ENCODE measurements around the gene PRKCA. TPM values are rescaled to one million over a fixed set of nuclear protein-coding genes. Genes with fewer than 3 reads are reported as not detected.

PRKCA gene
- total and polyA plus RNA-seq, 10 of the 15 experiments (the other 5 are each of a cell fraction or from before 2014, with no cell fraction given) = 0.11 to 14.6 (median 0.72) TPM

- intact Hi-C loops (cut with micrococcal nuclease; ENCODE audit: unreplicated experiment) (no loop called here), in situ Hi-C loops (cut with MboI) (no loop called here)
- Histone ChIP-seq H2AFZ (ENCODE audit: control insufficient read depth, low read depth, low read length) (no peak overlapping the region), H3K27ac (ENCODE audit: control insufficient read depth, insufficient read depth) (no peak overlapping the region), H3K4me1 (ENCODE audit: control insufficient read depth, insufficient read depth, low read length) (no peaks in the 10 kb centered on the region), H3K4me3 (no peak overlapping the region), H3K9me3 (replicated peaks; ENCODE audit: control insufficient read depth, insufficient read depth, low read length) (no peaks in the 10 kb centered on the region), H3K4me2 (ENCODE audit: control insufficient read depth, insufficient read depth) (no peak overlapping the region), H3K36me3 (ENCODE audit: control insufficient read depth in 2 of 2, insufficient read depth in 2 of 2, low read length in 1 of 2) (no peaks in the 10 kb centered on the region), H3K9ac (ENCODE audit: control insufficient read depth, insufficient read depth, low read length) (no peak overlapping the region), H4K20me1 (ENCODE audit: control insufficient read depth, insufficient read depth) (no peaks in the 10 kb centered on the region), H3K79me2 (ENCODE audit: control insufficient read depth, insufficient read depth, low read length) (no peaks in the 10 kb centered on the region), H3K27me3 (replicated peaks in 1 of 2; ENCODE audit: control insufficient read depth in 2 of 2, insufficient read depth in 2 of 2, low read length in 1 of 2) (no peaks in the 10 kb centered on the region)
- FAIRE-seq (no peak), ATAC-seq (no peak), DNase-seq (ENCODE audit: low read depth, low spot score) (no peak)
- ChIA-PET SMC1A (ENCODE audit: uncharacterized antibody, unreplicated experiment) (interaction anchor here (2.5 kb wide), 1 partner anchor 10 kb away, joined by 11 read pairs; no protein-coding TSS in a partner anchor), POLR2A (no interaction called here), CTCF (no interaction called here), RAD21 (ENCODE audit: unreplicated experiment) (interaction anchor here (0.8 kb wide), 1 partner anchor 9 kb away, joined by 3 read pairs; no protein-coding TSS in a partner anchor)
- WGBS (ENCODE audit: insufficient coverage, insufficient replicate concordance, low lambda C conversion rate, missing lambda C conversion rate) = 19% methylated on average over 5 of the region's 5 CpGs
- TF ChIP-seq BRCA1 (IDR thresholded peaks at IDR 0.05; ENCODE audit: low read depth, low read length) (no peak), BACH1 (IDR thresholded peaks at IDR 0.05; ENCODE audit: borderline replicate concordance) (no peak), E2F4 (IDR thresholded peaks at IDR 0.05; ENCODE audit: low read depth, low read length) (no peak), JUNB (IDR thresholded peaks at IDR 0.05) (no peak), REST (IDR thresholded peaks at IDR 0.05; ENCODE audit: low read depth, low read length) (no peak), PAX5 (IDR thresholded peaks at IDR 0.05; ENCODE audit: borderline replicate concordance, low read depth, low read length) (no peak), SMAD5 (IDR thresholded peaks at IDR 0.05; ENCODE audit: low read depth) (no peak), ZBED1 (IDR thresholded peaks at IDR 0.05; ENCODE audit: borderline replicate concordance) (no peak), ETV6 (conservative IDR thresholded peaks at IDR 0.05 in 1 of 2, IDR thresholded peaks at IDR 0.05 in 1 of 2; ENCODE audit: borderline replicate concordance in 1 of 2, low read depth in 1 of 2) (no peak), ASH2L (IDR thresholded peaks at IDR 0.05; ENCODE audit: borderline replicate concordance, low read depth) (no peak), NFYA (IDR thresholded peaks at IDR 0.05; ENCODE audit: borderline replicate concordance, low read depth, low read length) (no peak), RBBP5 (conservative IDR thresholded peaks at IDR 0.05) (no peak), ZBTB33 (IDR thresholded peaks at IDR 0.05) (no peak), YY1 (IDR thresholded peaks at IDR 0.05; ENCODE audit: low read depth, low read length) (no peak), SRF (IDR thresholded peaks at IDR 0.05; ENCODE audit: low read depth in 2 of 2, low read length in 2 of 2) (no peak), ATF7 (IDR thresholded peaks at IDR 0.05; ENCODE audit: low read depth) (no peak)
- BruUV-seq (replicated peaks) = no TSS peak
Observed at GRCh38 chr17:66431910-66432309, 129.5 kb downstream of the PRKCA start.

All from GM12878 (cell line).